Hepatocyte (in vitro differentiated cells): ENCODE measurements around the gene SMARCC2. TPM values are rescaled to one million over a fixed set of nuclear protein-coding genes. Genes with fewer than 3 reads are reported as not detected.
A peak's percentile ranks its signal among the peaks of the same experiment; 100 is the strongest.
"Not testable (repeated sequence)": the region's sequence is repeated elsewhere in the genome, so short reads cannot be mapped to it uniquely, and the experiment has no call there.

Experiments used
- DNase-seq: peaks from one replicate; pipeline ENCODE4 v3.0.0-alpha.2; 2016; ENCODE audit warnings: low spot score
- H2AFZ ChIP-seq: fragments of 200-600 bp; sonication (generic); 2 replicates; pipeline ENCODE4 v1.6.0; 2016; ENCODE audit warnings: antibody characterized with exemption, mild to moderate bottlenecking
- H3K27ac ChIP-seq: fragments of 200-600 bp; sonication (generic); 2 replicates; pipeline ENCODE4 v1.5.1; 2016; ENCODE audit warnings: mild to moderate bottlenecking
- H3K27me3 ChIP-seq: fragments of 200-600 bp; sonication (generic); 2 replicates; pipeline ENCODE4 v1.6.1; 2016
- H3K36me3 ChIP-seq: fragments of 200-600 bp; sonication (generic); replicated peaks from 2 replicates; pipeline ENCODE4 v1.5.1; 2016; ENCODE audit warnings: low read depth; ENCODE audit not compliant: insufficient read depth
- H3K4me1 ChIP-seq: fragments of 200-600 bp; sonication (generic); 2 replicates; pipeline ENCODE4 v1.5.1; 2016; ENCODE audit warnings: mild to moderate bottlenecking, moderate library complexity; ENCODE audit not compliant: insufficient read depth
- H3K4me2 ChIP-seq: fragments of 200-600 bp; sonication (generic); 2 replicates; pipeline ENCODE4 v1.6.0; 2016
- H3K4me3 ChIP-seq: fragments of 200-600 bp; sonication (generic); 2 replicates; pipeline ENCODE4 v1.5.1; 2016; ENCODE audit warnings: mild to moderate bottlenecking
- H3K79me2 ChIP-seq: fragments of 200-600 bp; sonication (generic); 2 replicates; pipeline ENCODE4 v1.6.0; 2017; ENCODE audit warnings: mild to moderate bottlenecking
- H3K9me2 ChIP-seq: fragments of 200-600 bp; sonication (generic); replicated peaks from 2 replicates; pipeline ENCODE4 v1.6.0; 2017; ENCODE audit warnings: mild to moderate bottlenecking; ENCODE audit not compliant: insufficient read depth
- H3K9me3 ChIP-seq: fragments of 200-600 bp; sonication (generic); 2 replicates; pipeline ENCODE4 v1.5.1; 2016; ENCODE audit warnings: low read depth, mild to moderate bottlenecking
- H4K20me1 ChIP-seq: fragments of 200-600 bp; sonication (generic); 2 replicates; pipeline ENCODE4 v1.6.0; 2016; ENCODE audit warnings: mild to moderate bottlenecking; ENCODE audit not compliant: insufficient read depth, poor library complexity, severe bottlenecking
- CTCF ChIP-seq: fragments of 200-600 bp; sonication (generic); IDR thresholded peaks from 2 replicates; pipeline ENCODE4 v1.5.1; 2016; ENCODE audit warnings: antibody characterized with exemption, mild to moderate bottlenecking; ENCODE audit not compliant: poor library complexity
- EZH2 ChIP-seq: fragments of 200-600 bp; sonication (generic); IDR thresholded peaks from 2 replicates; pipeline ENCODE4 v1.6.1; 2016; ENCODE audit warnings: antibody characterized with exemption, mild to moderate bottlenecking, borderline replicate concordance
- EZH2phosphoT487 ChIP-seq: fragments of 200-600 bp; sonication (generic); IDR thresholded peaks from one replicate; pipeline ENCODE4 v1.6.1; 2018; ENCODE audit warnings: antibody characterized with exemption, mild to moderate bottlenecking, low read depth, moderate library complexity; ENCODE audit not compliant: unreplicated experiment, severe bottlenecking
- WGBS: methylation state at CpG from one replicate; pipeline ENCODE4 v1.1.6; 2016; ENCODE audit warnings: low lambda C conversion rate; ENCODE audit errors: missing lambda C conversion rate; 5-methylcytosine and 5-hydroxymethylcytosine counted together
- polyA plus RNA-seq: library from polyadenylated mRNA; unstranded; fragments of >200 nt; fragmentation: Nextera tagmentation; extraction: Ambion mirVana; gene quantifications from 2 replicates; pipeline ENCODE4 v1.2.1, GENCODE V29; 2016
- total RNA-seq: library from RNA; depleted of rRNA; stranded (reverse); fragments of >200 nt; gene quantifications from 2 replicates; pipeline ENCODE4 v1.2.3, GENCODE V29; 2014

SMARCC2 gene
- total and polyA plus RNA-seq, 2 experiments from 2014 or later: 34.8 to 68.6 TPM

GRCh38 chr12:56202366-56202765 lies 13.1 kb upstream of the SMARCC2 start:
- Histone ChIP-seq H4K20me1 (no peaks in the 10 kb centered on the region), H3K4me3 (no peak overlapping the region), H3K36me3 (no peaks in the 10 kb centered on the region), H3K4me1 (no peaks in the 10 kb centered on the region), H3K79me2 (no peaks in the 10 kb centered on the region), H3K27ac (no peak overlapping the region), H3K27me3 (no peaks in the 10 kb centered on the region), H2AFZ (no peak overlapping the region), H3K9me3 (no peaks in the 10 kb centered on the region), H3K9me2 (no peaks in the 10 kb centered on the region), H3K4me2 (no peak overlapping the region)
- TF ChIP-seq EZH2phosphoT487 (no peak), CTCF (no peak), EZH2 (no peak)
- no peak for DNase-seq
- 50% methylated on average over 1 of the region's 1 CpG for WGBS

GRCh38 chr12:56198836-56199235 lies 9.6 kb upstream of the SMARCC2 start:
- no peaks in the 10 kb centered on the region for H3K4me1 ChIP-seq
- no peak for TF ChIP-seq EZH2
- no peak for TF ChIP-seq EZH2phosphoT487
- no peak for TF ChIP-seq CTCF
- H2AFZ ChIP-seq: no peak overlapping the region
- 80% methylated on average over 1 of the region's 1 CpG for WGBS
- H3K27ac ChIP-seq: no peak overlapping the region
- H4K20me1 ChIP-seq: no peaks in the 10 kb centered on the region
- no peaks in the 10 kb centered on the region for H3K36me3 ChIP-seq
- H3K4me2 ChIP-seq: no peak overlapping the region
- no peaks in the 10 kb centered on the region for H3K79me2 ChIP-seq
- H3K4me3 ChIP-seq: no peak overlapping the region
- no peak for DNase-seq
- H3K27me3 ChIP-seq: no peaks in the 10 kb centered on the region
- H3K9me2 ChIP-seq: no peaks in the 10 kb centered on the region
- H3K9me3 ChIP-seq: no peaks in the 10 kb centered on the region

- Histone ChIP-seq H3K9me3 (no peaks in the 10 kb centered on the region), H3K27ac (no peak overlapping the region), H3K4me1 (no peaks in the 10 kb centered on the region), H3K27me3 (no peaks in the 10 kb centered on the region), H3K4me3 (no peak overlapping the region), H3K36me3 (no peaks in the 10 kb centered on the region), H2AFZ (no peak overlapping the region), H3K9me2 (no peaks in the 10 kb centered on the region), H4K20me1 (no peaks in the 10 kb centered on the region), H3K4me2 (no peak overlapping the region), H3K79me2 (no peaks in the 10 kb centered on the region)
- no peak for DNase-seq
- WGBS: 91% methylated on average over 9 of the region's 9 CpGs
- TF ChIP-seq CTCF (no peak), EZH2phosphoT487 (no peak), EZH2 (no peak)
Measured at GRCh38 chr12:56197921-56198635, 8.8 kb upstream of the SMARCC2 start.

- H2AFZ ChIP-seq, H3K79me2 ChIP-seq, H3K9me3 ChIP-seq, H3K4me1 ChIP-seq, H3K4me2 ChIP-seq, H3K36me3 ChIP-seq, H3K27me3 ChIP-seq, H3K9me2 ChIP-seq, H4K20me1 ChIP-seq, H3K27ac ChIP-seq, H3K4me3 ChIP-seq: not testable (repeated sequence)
- peak; percentile 62 for DNase-seq
- WGBS: 68% methylated on average over 11 of the region's 11 CpGs
Measured at GRCh38 chr12:56196818-56197550, 7.7 kb upstream of the SMARCC2 start.
